Mesenchymal stem cell (in vitro differentiated cells and primary cell): ENCODE results near the gene OR13G1.
"Not testable (repeated sequence)": the region's sequence is repeated elsewhere in the genome, so short reads cannot be mapped to it uniquely, and the experiment has no call there.

Experiments used
- DNase-seq: peaks from one replicate; pipeline ENCODE4 v3.0.0-alpha.2; 2013
- H2AFZ ChIP-seq: one replicate; pipeline ENCODE4 v1.6.1; 2013; ENCODE audit warnings: low read depth, mild to moderate bottlenecking, control low read depth, inconsistent platforms, low read length, moderate library complexity
- H2AK5ac ChIP-seq: 2 replicates; pipeline ENCODE4 v1.6.1; 2013; ENCODE audit warnings: low read length, moderate library complexity, mild to moderate bottlenecking, inconsistent platforms; ENCODE audit not compliant: severe bottlenecking
- H2BK120ac ChIP-seq: one replicate; pipeline ENCODE4 v1.6.1; 2013; ENCODE audit warnings: low read depth, mild to moderate bottlenecking, inconsistent platforms, low read length, moderate library complexity
- H2BK12ac ChIP-seq, 2 experiments: one replicate each; pipeline ENCODE4 v1.6.1; 2013; ENCODE audit warnings: inconsistent platforms in 2 of 2, low read length in 2 of 2, mild to moderate bottlenecking in 2 of 2, moderate library complexity in 2 of 2, control low read depth in 1 of 2
- H2BK15ac ChIP-seq: one replicate; pipeline ENCODE4 v1.6.1; 2013; ENCODE audit warnings: mild to moderate bottlenecking, low read depth, inconsistent platforms; ENCODE audit not compliant: poor library complexity, severe bottlenecking
- H2BK5ac ChIP-seq: 2 replicates; pipeline ENCODE4 v1.6.1; 2013; ENCODE audit warnings: low read depth, mild to moderate bottlenecking, low read length, control low read depth, inconsistent platforms; ENCODE audit not compliant: poor library complexity, severe bottlenecking
- H3K14ac ChIP-seq, 2 experiments: one replicate each; pipeline ENCODE4 v1.6.1; 2013; ENCODE audit warnings: inconsistent platforms in 2 of 2, low read length in 2 of 2, control low read depth in 1 of 2, mild to moderate bottlenecking in 1 of 2, moderate library complexity in 1 of 2
- H3K18ac ChIP-seq, 2 experiments: one replicate each; pipeline ENCODE4 v1.6.1; 2013; ENCODE audit warnings: inconsistent platforms in 2 of 2, low read length in 2 of 2, control low read depth in 1 of 2, low read depth in 1 of 2, mild to moderate bottlenecking in 1 of 2
- H3K23ac ChIP-seq, 2 experiments: one replicate each; pipeline ENCODE4 v1.6.1; 2013; ENCODE audit warnings: inconsistent platforms in 2 of 2, low read length in 2 of 2, mild to moderate bottlenecking in 2 of 2, moderate library complexity in 2 of 2, control low read depth in 1 of 2
- H3K27ac ChIP-seq: 2 replicates; pipeline ENCODE4 v1.5.1; 2013; ENCODE audit warnings: mild to moderate bottlenecking, moderate library complexity, low read length, control low read depth, inconsistent platforms; ENCODE audit not compliant: poor library complexity, severe bottlenecking
- H3K27me3 ChIP-seq, 2 experiments: 2 replicates each; pipeline versions ENCODE4 v1.6.1 to v1.7.0; 2013; ENCODE audit warnings: low read length in 2 of 2, mild to moderate bottlenecking in 2 of 2, moderate library complexity in 2 of 2, control low read depth in 1 of 2, inconsistent platforms in 1 of 2; ENCODE audit not compliant: control insufficient read depth in 1 of 2, insufficient read depth in 1 of 2
- H3K36me3 ChIP-seq, 2 experiments: 2 replicates each; pipeline versions ENCODE4 v1.6.1 to v1.7.0; 2013; ENCODE audit warnings: low read length in 2 of 2, control low read depth in 1 of 2, inconsistent platforms in 1 of 2, low read depth in 1 of 2, mild to moderate bottlenecking in 1 of 2; ENCODE audit not compliant: insufficient read depth in 2 of 2, control insufficient read depth in 1 of 2
- H3K4ac ChIP-seq, 2 experiments: one replicate each; pipeline ENCODE4 v1.6.1; 2013; ENCODE audit warnings: inconsistent platforms in 2 of 2, low read length in 2 of 2, mild to moderate bottlenecking in 2 of 2, moderate library complexity in 2 of 2, control low read depth in 1 of 2, low read depth in 1 of 2
- H3K4me1 ChIP-seq: 2 replicates; pipeline ENCODE4 v1.6.1; 2013; ENCODE audit warnings: low read depth, low read length, control low read depth; ENCODE audit not compliant: control insufficient read depth, insufficient read depth
- H3K4me2 ChIP-seq: 2 replicates; pipeline ENCODE4 v1.6.1; 2013; ENCODE audit warnings: low read length, mild to moderate bottlenecking, inconsistent platforms; ENCODE audit not compliant: poor library complexity, severe bottlenecking
- H3K4me3 ChIP-seq, 2 experiments: 2 replicates each; pipeline versions ENCODE4 v1.5.1 to v1.7.0; 2013; ENCODE audit warnings: low read length in 2 of 2, mild to moderate bottlenecking in 2 of 2, control low read depth in 1 of 2, low read depth in 1 of 2; ENCODE audit not compliant: insufficient read depth in 1 of 2
- H3K79me1 ChIP-seq: replicated peaks from 2 replicates; pipeline ENCODE4 v1.6.1; 2013; ENCODE audit warnings: mild to moderate bottlenecking, control low read depth, low read length, inconsistent platforms; ENCODE audit not compliant: poor library complexity, severe bottlenecking
- H3K9ac ChIP-seq: 2 replicates; pipeline ENCODE4 v1.7.0; 2013; ENCODE audit warnings: mild to moderate bottlenecking, low read length, moderate library complexity
- H3K9me3 ChIP-seq: 2 replicates; pipeline ENCODE4 v1.7.0; 2013; ENCODE audit warnings: mild to moderate bottlenecking, low read length; ENCODE audit not compliant: control insufficient read depth
- H4K8ac ChIP-seq: one replicate; pipeline ENCODE4 v1.6.1; 2013; ENCODE audit warnings: inconsistent platforms, mild to moderate bottlenecking, low read length, moderate library complexity
- H4K91ac ChIP-seq: one replicate; pipeline ENCODE4 v1.6.1; 2013; ENCODE audit warnings: mild to moderate bottlenecking, low read length, inconsistent platforms
- WGBS: methylation state at CpG from one replicate; pipeline ENCODE4 v1.1.7; 2013; ENCODE audit warnings: mixed read lengths; 5-methylcytosine and 5-hydroxymethylcytosine counted together

The OR13G1 gene

DNA sequence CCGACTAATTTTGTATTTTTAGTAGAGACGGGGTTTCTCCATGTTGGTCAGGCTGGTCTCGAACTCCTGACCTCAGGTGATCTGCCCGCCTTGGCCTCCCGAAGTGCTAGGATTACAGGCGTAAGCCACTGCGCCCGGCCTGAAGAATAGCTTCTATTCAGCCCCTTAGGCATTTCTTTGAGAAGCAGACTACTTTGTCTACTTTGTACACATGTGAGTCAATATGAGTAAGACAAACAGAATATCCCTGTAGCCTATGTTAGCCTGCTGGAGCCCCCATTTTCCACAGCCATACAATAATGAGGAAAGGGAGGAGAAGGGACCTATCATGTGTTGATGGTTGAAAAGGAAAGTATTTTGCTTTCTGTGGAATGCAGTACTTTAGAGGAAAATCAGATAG, 31.1 kb upstream of the OR13G1 start:
- not testable (repeated sequence) for H3K14ac ChIP-seq, H3K79me1 ChIP-seq, H3K4ac ChIP-seq, H2BK12ac ChIP-seq, DNase-seq, H3K36me3 ChIP-seq, H3K4me2 ChIP-seq, H3K18ac ChIP-seq, H4K91ac ChIP-seq, H2BK120ac ChIP-seq, H3K4me1 ChIP-seq, H4K8ac ChIP-seq, H2AK5ac ChIP-seq, H2BK15ac ChIP-seq, H3K27ac ChIP-seq, H3K4me3 ChIP-seq, H2AFZ ChIP-seq, H3K23ac ChIP-seq, H3K9ac ChIP-seq, H2BK5ac ChIP-seq, H3K27me3 ChIP-seq
- peaks cover 34% of the 10 kb centered on the region for H3K9me3 ChIP-seq
- whole genome bisulfite sequencing = 78% methylated on average over 5 of the region's 8 CpGs

DNA sequence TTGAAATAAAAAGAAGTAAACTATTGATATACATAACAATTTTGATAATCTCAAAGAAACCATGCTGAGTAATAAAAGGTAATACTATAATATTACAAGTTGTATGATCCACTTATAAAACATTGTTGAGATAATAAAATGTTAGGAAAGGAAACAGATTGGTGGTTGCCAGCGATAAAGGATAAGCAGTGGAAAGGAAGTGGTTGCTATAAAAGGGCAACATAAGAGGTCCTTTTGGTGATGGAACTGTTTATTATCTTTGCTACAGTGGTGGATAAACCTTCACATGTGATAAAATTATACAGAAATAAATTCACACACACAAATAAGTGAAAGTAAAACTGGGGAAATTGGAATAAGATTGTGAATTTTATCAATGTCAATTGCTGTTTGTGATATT, 21.8 kb upstream of the OR13G1 start:
- no peak overlapping the region for H2BK5ac ChIP-seq
- no peak overlapping the region for H3K4ac ChIP-seq
- no peaks in the 10 kb centered on the region for H3K4me1 ChIP-seq
- H3K27ac ChIP-seq = no peak overlapping the region
- no peaks in the 10 kb centered on the region for H3K36me3 ChIP-seq
- H3K79me1 ChIP-seq = no peaks in the 10 kb centered on the region
- no peak overlapping the region for H2AK5ac ChIP-seq
- H4K8ac ChIP-seq = no peak overlapping the region
- no peak overlapping the region for H3K23ac ChIP-seq
- 100% methylated on average over 1 of the region's 1 CpG for WGBS
- peaks cover 36% of the 10 kb centered on the region for H3K9me3 ChIP-seq
- H3K4me3 ChIP-seq = no peak overlapping the region
- no peak overlapping the region for H3K18ac ChIP-seq
- no peaks in the 10 kb centered on the region for H3K27me3 ChIP-seq
- no peak overlapping the region for H3K4me2 ChIP-seq
- no peak overlapping the region for H3K14ac ChIP-seq
- H2BK12ac ChIP-seq = no peak overlapping the region
- no peak for DNase-seq
- H2BK15ac ChIP-seq = no peak overlapping the region
- no peak overlapping the region for H4K91ac ChIP-seq
- H2BK120ac ChIP-seq = no peak overlapping the region
- H3K9ac ChIP-seq = no peak overlapping the region
- H2AFZ ChIP-seq = no peak overlapping the region

DNA sequence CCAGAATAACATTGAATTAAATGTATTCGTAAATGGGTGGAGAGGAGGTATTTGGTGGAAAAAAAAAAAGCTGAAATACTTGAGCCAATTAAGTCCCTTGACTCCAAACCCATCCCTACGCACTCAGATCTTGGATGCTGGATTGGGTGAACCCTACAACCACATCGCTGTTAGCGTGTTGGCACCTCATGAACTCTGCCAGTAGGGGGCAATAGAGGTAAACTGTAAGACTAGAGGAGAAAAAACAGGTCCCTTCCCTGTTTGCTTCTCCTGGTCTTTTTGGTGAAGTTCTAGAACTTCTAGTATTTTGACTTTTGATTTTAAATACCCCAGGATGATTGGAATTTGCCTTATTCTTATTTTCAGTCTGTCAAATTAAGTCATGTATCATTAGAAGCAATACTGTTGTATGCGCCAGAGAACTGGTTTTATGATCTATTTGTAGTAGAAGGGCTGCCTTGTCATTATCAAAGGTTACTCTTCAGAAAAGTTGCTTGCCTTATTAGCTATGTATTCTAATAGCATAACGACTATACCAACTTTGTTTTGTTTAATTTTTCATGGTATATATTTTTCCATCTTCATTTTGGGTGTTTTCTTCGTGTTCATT, 1.9 kb upstream of the OR13G1 start:
- no peak overlapping the region for H2BK15ac ChIP-seq
- no peaks in the 10 kb centered on the region for H3K36me3 ChIP-seq
- no peak overlapping the region for H3K4ac ChIP-seq
- no peak overlapping the region for H2BK12ac ChIP-seq
- no peak overlapping the region for H3K18ac ChIP-seq
- no peak overlapping the region for H3K4me2 ChIP-seq
- H3K27me3 ChIP-seq = no peaks in the 10 kb centered on the region
- no peak overlapping the region for H2BK5ac ChIP-seq
- H4K91ac ChIP-seq = no peak overlapping the region
- no peak overlapping the region for H3K9ac ChIP-seq
- H3K9me3 ChIP-seq = no peaks in the 10 kb centered on the region
- DNase-seq = peak; percentile 23
- no peak overlapping the region for H3K23ac ChIP-seq
- no peak overlapping the region for H2BK120ac ChIP-seq
- no peaks in the 10 kb centered on the region for H3K4me1 ChIP-seq
- no peak overlapping the region for H2AK5ac ChIP-seq
- H2AFZ ChIP-seq = no peak overlapping the region
- H3K14ac ChIP-seq = no peak overlapping the region
- H3K27ac ChIP-seq = no peak overlapping the region
- no peaks in the 10 kb centered on the region for H3K79me1 ChIP-seq
- H4K8ac ChIP-seq = no peak overlapping the region
- no peak overlapping the region for H3K4me3 ChIP-seq
- 32% methylated on average over 3 of the region's 7 CpGs for WGBS

DNA sequence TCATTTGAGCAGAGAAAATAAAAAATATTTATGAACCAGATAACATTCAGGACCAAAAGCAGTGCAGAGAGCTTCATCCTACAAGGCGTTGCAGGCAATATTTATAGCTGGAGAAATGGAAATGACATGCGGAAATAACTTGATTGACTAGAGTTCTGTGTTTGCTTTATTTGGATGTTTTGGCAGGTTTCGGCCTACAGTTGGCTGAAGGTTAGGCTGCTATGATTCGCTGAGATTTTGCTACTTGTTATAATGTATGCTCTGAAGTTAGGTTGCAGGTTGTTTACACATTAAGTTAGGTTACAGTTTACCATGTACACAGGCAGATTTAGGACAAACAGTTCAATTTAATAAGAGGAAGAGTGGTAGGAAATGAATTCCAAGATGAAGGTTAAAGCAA, 632 bp upstream of the OR13G1 start:
- Histone ChIP-seq H3K4ac (no peak overlapping the region), H3K4me3 (no peak overlapping the region), H2BK15ac (no peak overlapping the region), H3K9me3 (peaks cover 7% of the 10 kb centered on the region), H2BK120ac (no peak overlapping the region), H3K9ac (no peak overlapping the region), H2AFZ (no peak overlapping the region), H3K36me3 (no peaks in the 10 kb centered on the region), H3K23ac (no peak overlapping the region), H2AK5ac (no peak overlapping the region), H2BK12ac (no peak overlapping the region), H3K4me2 (no peak overlapping the region), H4K8ac (no peak overlapping the region), H3K14ac (no peak overlapping the region), H3K18ac (no peak overlapping the region), H3K4me1 (no peaks in the 10 kb centered on the region), H3K79me1 (no peaks in the 10 kb centered on the region), H4K91ac (no peak overlapping the region), H3K27ac (no peak overlapping the region), H2BK5ac (no peak overlapping the region), H3K27me3 (no peaks in the 10 kb centered on the region)
- no peak for DNase-seq
- 69% methylated on average over 4 of the region's 4 CpGs for WGBS
